ENCODE results near the gene BNC2.

Gene BNC2

DNA sequence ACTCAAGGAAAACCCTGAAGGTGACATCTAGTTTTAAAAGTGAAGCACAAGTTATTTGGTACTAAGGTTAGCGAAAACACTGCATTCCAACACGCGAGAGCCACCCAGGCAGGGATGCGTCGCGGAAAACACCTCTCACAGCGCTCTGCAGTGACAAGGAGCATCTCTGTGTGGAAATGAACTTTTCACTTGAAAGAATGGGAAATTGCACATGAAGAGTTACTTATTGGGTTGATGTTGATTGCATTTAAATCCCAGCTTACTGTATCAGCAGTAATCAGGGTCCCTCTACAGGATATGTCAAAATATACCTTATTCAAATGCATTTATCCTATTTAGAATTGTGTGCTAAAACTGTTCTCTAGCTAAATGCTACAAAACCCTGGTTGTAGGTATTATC is 144.4 kb downstream of the BNC2 start:
- no peak for DNase-seq (ENCODE audit: low spot score)
- Histone ChIP-seq H3K9me3 (ENCODE audit: severe bottlenecking) (no peaks in the 10 kb centered on the region), H3K4me1 (ENCODE audit: insufficient read depth, poor library complexity, severe bottlenecking) (peaks cover 4% of the 10 kb centered on the region), H3K36me3 (ENCODE audit: low read depth) (no peaks in the 10 kb centered on the region), H3K4me3 (ENCODE audit: severe bottlenecking) (no peak overlapping the region), H3K27ac (ENCODE audit: poor library complexity, severe bottlenecking) (no peak overlapping the region), H3K27me3 (ENCODE audit: insufficient read depth, poor library complexity, severe bottlenecking) (peaks cover 9% of the 10 kb centered on the region)
- no peak for ATAC-seq (ENCODE audit: low read depth)
- TF ChIP-seq, protein P1, sequence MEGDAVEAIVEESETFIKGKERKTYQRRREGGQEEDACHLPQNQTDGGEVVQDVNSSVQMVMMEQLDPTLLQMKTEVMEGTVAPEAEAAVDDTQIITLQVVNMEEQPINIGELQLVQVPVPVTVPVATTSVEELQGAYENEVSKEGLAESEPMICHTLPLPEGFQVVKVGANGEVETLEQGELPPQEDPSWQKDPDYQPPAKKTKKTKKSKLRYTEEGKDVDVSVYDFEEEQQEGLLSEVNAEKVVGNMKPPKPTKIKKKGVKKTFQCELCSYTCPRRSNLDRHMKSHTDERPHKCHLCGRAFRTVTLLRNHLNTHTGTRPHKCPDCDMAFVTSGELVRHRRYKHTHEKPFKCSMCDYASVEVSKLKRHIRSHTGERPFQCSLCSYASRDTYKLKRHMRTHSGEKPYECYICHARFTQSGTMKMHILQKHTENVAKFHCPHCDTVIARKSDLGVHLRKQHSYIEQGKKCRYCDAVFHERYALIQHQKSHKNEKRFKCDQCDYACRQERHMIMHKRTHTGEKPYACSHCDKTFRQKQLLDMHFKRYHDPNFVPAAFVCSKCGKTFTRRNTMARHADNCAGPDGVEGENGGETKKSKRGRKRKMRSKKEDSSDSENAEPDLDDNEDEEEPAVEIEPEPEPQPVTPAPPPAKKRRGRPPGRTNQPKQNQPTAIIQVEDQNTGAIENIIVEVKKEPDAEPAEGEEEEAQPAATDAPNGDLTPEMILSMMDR (IDR thresholded peaks at IDR 0.05; ENCODE audit: poor library complexity, severe bottlenecking) = peak; percentile 38

DNA sequence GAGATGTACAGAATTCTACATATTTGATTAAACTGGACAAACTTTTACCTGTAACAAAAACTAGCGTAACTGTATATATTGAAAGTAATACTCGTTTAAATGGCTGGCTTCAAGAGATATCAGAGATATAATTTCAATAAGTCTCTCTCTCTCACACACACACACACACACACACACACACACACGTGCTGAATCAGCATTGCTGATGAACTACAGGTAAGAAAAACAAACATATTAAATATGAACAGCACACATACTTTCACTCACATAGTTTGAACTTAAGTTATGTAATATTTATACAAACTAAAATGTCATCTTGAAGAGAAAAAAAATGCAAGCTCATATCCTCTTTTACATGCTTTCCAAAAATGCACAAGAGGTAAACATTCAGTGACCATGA is 145.4 kb downstream of the BNC2 start:
- no peak overlapping the region for H3K27ac ChIP-seq (ENCODE audit: poor library complexity, severe bottlenecking)
- H3K9me3 ChIP-seq (ENCODE audit: severe bottlenecking) = no peaks in the 10 kb centered on the region
- H3K27me3 ChIP-seq (ENCODE audit: insufficient read depth, poor library complexity, severe bottlenecking) = peaks cover 9% of the 10 kb centered on the region
- no peak overlapping the region for H3K4me3 ChIP-seq (ENCODE audit: severe bottlenecking)
- no peak for ATAC-seq (ENCODE audit: low read depth)
- TF ChIP-seq, protein P1 (IDR thresholded peaks at IDR 0.05; ENCODE audit: poor library complexity, severe bottlenecking) = no peak
- DNase-seq (ENCODE audit: low spot score) = no peak
- peaks cover 4% of the 10 kb centered on the region for H3K4me1 ChIP-seq (ENCODE audit: insufficient read depth, poor library complexity, severe bottlenecking)
- H3K36me3 ChIP-seq (ENCODE audit: low read depth) = no peaks in the 10 kb centered on the region

DNA sequence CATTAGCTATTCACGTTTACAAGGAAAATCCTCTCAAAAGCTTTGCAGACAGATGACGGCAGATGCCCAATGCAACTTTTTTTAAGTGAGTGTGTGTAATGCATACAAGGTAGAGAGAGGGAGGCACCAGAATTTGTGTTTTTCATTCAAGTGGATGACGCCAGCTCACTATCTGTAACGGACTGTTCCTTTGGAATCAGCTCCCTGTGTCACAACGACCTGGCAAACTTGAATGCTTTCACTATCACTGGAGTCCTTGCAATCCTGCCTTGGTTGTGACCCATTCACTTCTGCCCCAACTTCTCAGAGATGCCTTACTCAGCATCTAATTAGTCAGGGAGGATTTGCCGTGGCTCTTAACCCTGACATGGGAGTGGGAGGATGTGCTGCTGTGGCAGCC is 148.5 kb downstream of the BNC2 start:
- DNase-seq (ENCODE audit: low spot score) = no peak
- Histone ChIP-seq H3K4me3 (ENCODE audit: severe bottlenecking) (no peak overlapping the region), H3K36me3 (ENCODE audit: low read depth) (no peaks in the 10 kb centered on the region), H3K9me3 (ENCODE audit: severe bottlenecking) (no peaks in the 10 kb centered on the region), H3K4me1 (ENCODE audit: insufficient read depth, poor library complexity, severe bottlenecking) (no peaks in the 10 kb centered on the region), H3K27me3 (ENCODE audit: insufficient read depth, poor library complexity, severe bottlenecking) (no peaks in the 10 kb centered on the region), H3K27ac (ENCODE audit: poor library complexity, severe bottlenecking) (no peak overlapping the region)
- TF ChIP-seq, protein P1 (IDR thresholded peaks at IDR 0.05; ENCODE audit: poor library complexity, severe bottlenecking) = no peak
- ATAC-seq (ENCODE audit: low read depth) = no peak

DNA sequence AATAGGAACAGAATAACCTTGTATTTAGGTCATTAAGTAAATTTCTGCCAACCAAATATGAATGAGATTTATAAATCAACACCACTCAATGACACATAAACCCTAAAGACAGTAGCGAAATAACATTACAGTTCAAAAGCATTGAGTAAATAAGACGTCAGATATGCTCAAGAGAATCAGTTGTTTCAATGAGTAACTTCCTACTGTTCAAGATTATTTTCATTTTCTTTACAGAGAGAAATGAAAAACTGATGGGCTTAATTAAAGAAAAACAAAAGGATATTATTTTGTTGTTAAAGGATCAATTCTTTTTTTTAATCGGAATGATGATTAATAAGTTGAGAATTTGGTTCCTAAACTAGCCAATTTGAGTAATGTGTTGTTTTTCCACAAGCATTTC is 150.1 kb downstream of the BNC2 start:
- H3K27ac ChIP-seq (ENCODE audit: poor library complexity, severe bottlenecking) = no peak overlapping the region
- H3K4me3 ChIP-seq (ENCODE audit: severe bottlenecking) = no peak overlapping the region
- H3K27me3 ChIP-seq (ENCODE audit: insufficient read depth, poor library complexity, severe bottlenecking) = no peaks in the 10 kb centered on the region
- H3K9me3 ChIP-seq (ENCODE audit: severe bottlenecking) = no peaks in the 10 kb centered on the region
- TF ChIP-seq, protein P1 (IDR thresholded peaks at IDR 0.05; ENCODE audit: poor library complexity, severe bottlenecking) = no peak
- no peaks in the 10 kb centered on the region for H3K36me3 ChIP-seq (ENCODE audit: low read depth)
- ATAC-seq (ENCODE audit: low read depth) = no peak
- DNase-seq (ENCODE audit: low spot score) = no peak
- H3K4me1 ChIP-seq (ENCODE audit: insufficient read depth, poor library complexity, severe bottlenecking) = peaks cover 4% of the 10 kb centered on the region

DNA sequence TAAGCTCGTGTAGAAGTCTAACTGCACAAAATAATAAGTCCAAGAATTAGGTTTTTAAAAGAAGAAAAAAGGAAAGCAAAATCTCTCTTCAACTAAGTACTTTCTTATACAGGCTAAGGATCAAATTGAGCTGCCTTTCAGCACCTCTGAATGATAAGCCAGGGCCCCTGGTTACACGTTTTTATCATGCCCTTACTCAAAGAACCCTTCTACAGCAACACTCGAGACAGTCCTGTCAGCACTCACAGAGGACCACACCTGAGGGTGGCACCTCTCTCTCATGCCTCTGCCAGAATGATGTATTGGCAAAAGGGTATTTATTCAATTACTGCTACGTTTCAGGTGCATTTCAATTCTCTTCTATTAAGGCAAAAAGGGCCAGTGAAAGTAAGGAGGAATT is 150.5 kb downstream of the BNC2 start:
- ATAC-seq (ENCODE audit: low read depth) (no peak), DNase-seq (ENCODE audit: low spot score) (no peak)
- H3K4me1 ChIP-seq (ENCODE audit: insufficient read depth, poor library complexity, severe bottlenecking) = peaks cover 4% of the 10 kb centered on the region
- TF ChIP-seq, protein P1 (IDR thresholded peaks at IDR 0.05; ENCODE audit: poor library complexity, severe bottlenecking) = no peak
- H3K4me3 ChIP-seq (ENCODE audit: severe bottlenecking) = no peak overlapping the region
- no peaks in the 10 kb centered on the region for H3K27me3 ChIP-seq (ENCODE audit: insufficient read depth, poor library complexity, severe bottlenecking)
- H3K36me3 ChIP-seq (ENCODE audit: low read depth) = no peaks in the 10 kb centered on the region
- H3K27ac ChIP-seq (ENCODE audit: poor library complexity, severe bottlenecking) = no peak overlapping the region
- H3K9me3 ChIP-seq (ENCODE audit: severe bottlenecking) = no peaks in the 10 kb centered on the region

Data from RWPE2 (cell line).